OCI-LY7 (cell line): ENCODE data around the gene NOL4L.

Source experiments
- CTCF ChIP-seq: fragments of 200-600 bp; sonication (generic); conservative IDR thresholded peaks from 2 replicates; pipeline ENCODE4 v1.5.1; 2014; ENCODE audit warnings: mild to moderate bottlenecking, antibody characterized with exemption, low read length, moderate library complexity, mixed read lengths
- EZH2phosphoT487 ChIP-seq: fragments of 200-600 bp; sonication (generic); IDR thresholded peaks from 2 replicates; pipeline ENCODE4 v1.6.1; 2018; ENCODE audit warnings: low read depth, borderline replicate concordance, mild to moderate bottlenecking, mixed run types, antibody characterized with exemption, low read length, moderate library complexity, mixed read lengths

GRCh38 chr20:32490942-32491763, 94.0 kb downstream of the NOL4L start:
- no peak for TF ChIP-seq CTCF
- no peak for TF ChIP-seq EZH2phosphoT487
